ENCODE measurements around the gene ABCF2.

Gene ABCF2

DNA sequence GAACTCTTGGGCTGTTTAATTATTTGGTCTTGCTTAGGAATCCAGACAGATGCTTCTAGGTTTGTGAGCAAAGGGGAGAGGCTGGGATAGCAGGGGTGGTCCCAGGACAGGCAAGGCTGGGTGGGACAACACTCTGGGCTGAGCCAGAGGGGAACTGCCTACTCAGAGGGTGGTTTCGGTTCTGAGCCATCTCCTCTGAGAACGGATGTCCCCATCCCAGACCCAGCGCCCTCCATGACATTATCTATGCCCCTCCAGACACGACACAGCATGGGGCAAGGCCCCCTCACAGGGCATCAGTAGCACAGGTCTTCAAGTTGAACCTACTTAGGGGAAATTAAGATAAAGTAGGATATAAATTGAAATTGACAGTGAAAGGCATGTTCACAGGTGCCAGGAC is 47.1 kb downstream of the ABCF2 start:
- H3K4me1 ChIP-seq (ENCODE audit: low read length), result no peaks in the 10 kb centered on the region
- no peaks in the 10 kb centered on the region for H3F3A ChIP-seq (ENCODE audit: insufficient read depth, low read length)
- no peaks in the 10 kb centered on the region for H3K36me3 ChIP-seq (replicated peaks; ENCODE audit: insufficient read depth, low read length)
- no peaks in the 10 kb centered on the region for H3K9me2 ChIP-seq (replicated peaks; ENCODE audit: insufficient read depth, low read length)
- no peak overlapping the region for H2AFZ ChIP-seq (ENCODE audit: low read length)
- peaks cover 86% of the 10 kb centered on the region for H3K27me3 ChIP-seq (replicated peaks; ENCODE audit: insufficient read depth, low read length)
- H3K9ac ChIP-seq (ENCODE audit: low read length), result no peak overlapping the region
- H3K4me3 ChIP-seq (ENCODE audit: low read length), result no peak overlapping the region
- H3K4me2 ChIP-seq (ENCODE audit: low read depth, low read length), result no peak overlapping the region
- DNase-seq, result no peak
- no peaks in the 10 kb centered on the region for H4K20me1 ChIP-seq (ENCODE audit: insufficient read depth, low read length)
- H3K9me3 ChIP-seq (replicated peaks; ENCODE audit: insufficient read depth, low read length), result no peaks in the 10 kb centered on the region
- TF ChIP-seq, protein P1, sequence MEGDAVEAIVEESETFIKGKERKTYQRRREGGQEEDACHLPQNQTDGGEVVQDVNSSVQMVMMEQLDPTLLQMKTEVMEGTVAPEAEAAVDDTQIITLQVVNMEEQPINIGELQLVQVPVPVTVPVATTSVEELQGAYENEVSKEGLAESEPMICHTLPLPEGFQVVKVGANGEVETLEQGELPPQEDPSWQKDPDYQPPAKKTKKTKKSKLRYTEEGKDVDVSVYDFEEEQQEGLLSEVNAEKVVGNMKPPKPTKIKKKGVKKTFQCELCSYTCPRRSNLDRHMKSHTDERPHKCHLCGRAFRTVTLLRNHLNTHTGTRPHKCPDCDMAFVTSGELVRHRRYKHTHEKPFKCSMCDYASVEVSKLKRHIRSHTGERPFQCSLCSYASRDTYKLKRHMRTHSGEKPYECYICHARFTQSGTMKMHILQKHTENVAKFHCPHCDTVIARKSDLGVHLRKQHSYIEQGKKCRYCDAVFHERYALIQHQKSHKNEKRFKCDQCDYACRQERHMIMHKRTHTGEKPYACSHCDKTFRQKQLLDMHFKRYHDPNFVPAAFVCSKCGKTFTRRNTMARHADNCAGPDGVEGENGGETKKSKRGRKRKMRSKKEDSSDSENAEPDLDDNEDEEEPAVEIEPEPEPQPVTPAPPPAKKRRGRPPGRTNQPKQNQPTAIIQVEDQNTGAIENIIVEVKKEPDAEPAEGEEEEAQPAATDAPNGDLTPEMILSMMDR (IDR thresholded peaks at IDR 0.05; ENCODE audit: low read length), result no peak
- TF ChIP-seq EZH2phosphoT487 (IDR thresholded peaks at IDR 0.05; ENCODE audit: low read length), result no peak
- TF ChIP-seq EZH2 (optimal IDR thresholded peaks at IDR 0.05; ENCODE audit: low read depth, low read length), result no peak
- H3K79me2 ChIP-seq (ENCODE audit: low read length), result no peaks in the 10 kb centered on the region
- no peak overlapping the region for H3K27ac ChIP-seq (ENCODE audit: low read length)

DNA sequence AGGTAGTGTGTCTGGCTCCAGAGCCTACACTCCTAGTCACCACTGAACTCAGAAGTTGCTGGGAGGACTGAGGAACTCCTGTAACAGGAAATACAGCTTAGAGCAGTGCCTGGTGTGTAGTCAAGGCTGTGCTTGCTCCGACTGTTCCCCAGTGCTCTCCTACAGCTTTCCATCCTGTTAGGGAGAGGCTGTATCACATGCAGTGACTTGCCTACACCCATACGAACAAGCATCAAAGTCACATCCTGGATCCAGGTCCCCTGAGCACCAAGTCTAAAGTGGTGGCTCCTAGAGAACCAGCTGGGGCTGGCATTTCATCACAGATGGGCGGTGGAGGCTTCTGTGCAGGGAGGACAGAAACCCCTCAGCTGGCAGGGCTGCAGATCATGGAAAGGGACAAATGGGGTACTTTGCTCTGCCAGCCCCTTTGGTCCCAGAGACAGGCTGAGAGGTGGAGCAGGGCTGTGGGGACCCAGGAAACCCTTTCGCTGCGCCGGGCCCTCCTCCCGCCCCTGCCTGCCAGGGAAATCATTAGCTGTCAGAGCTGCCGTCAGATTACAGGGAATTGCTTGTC is 47.6 kb downstream of the ABCF2 start:
- Histone ChIP-seq H2AFZ (ENCODE audit: low read length) (no peak overlapping the region), H3K79me2 (ENCODE audit: low read length) (no peaks in the 10 kb centered on the region), H4K20me1 (ENCODE audit: insufficient read depth, low read length) (no peaks in the 10 kb centered on the region), H3K9ac (ENCODE audit: low read length) (no peak overlapping the region), H3K27ac (ENCODE audit: low read length) (no peak overlapping the region), H3K4me2 (ENCODE audit: low read depth, low read length) (no peak overlapping the region), H3K9me3 (replicated peaks; ENCODE audit: insufficient read depth, low read length) (no peaks in the 10 kb centered on the region), H3F3A (ENCODE audit: insufficient read depth, low read length) (no peaks in the 10 kb centered on the region), H3K4me1 (ENCODE audit: low read length) (no peaks in the 10 kb centered on the region), H3K9me2 (replicated peaks; ENCODE audit: insufficient read depth, low read length) (no peaks in the 10 kb centered on the region), H3K36me3 (replicated peaks; ENCODE audit: insufficient read depth, low read length) (no peaks in the 10 kb centered on the region), H3K27me3 (replicated peaks; ENCODE audit: insufficient read depth, low read length) (peaks cover 91% of the 10 kb centered on the region), H3K4me3 (ENCODE audit: low read length) (no peak overlapping the region)
- DNase-seq, result no peak
- TF ChIP-seq EZH2 (optimal IDR thresholded peaks at IDR 0.05; ENCODE audit: low read depth, low read length), result no peak
- TF ChIP-seq, protein P1 (IDR thresholded peaks at IDR 0.05; ENCODE audit: low read length), result no peak
- TF ChIP-seq EZH2phosphoT487 (IDR thresholded peaks at IDR 0.05; ENCODE audit: low read length), result no peak

DNA sequence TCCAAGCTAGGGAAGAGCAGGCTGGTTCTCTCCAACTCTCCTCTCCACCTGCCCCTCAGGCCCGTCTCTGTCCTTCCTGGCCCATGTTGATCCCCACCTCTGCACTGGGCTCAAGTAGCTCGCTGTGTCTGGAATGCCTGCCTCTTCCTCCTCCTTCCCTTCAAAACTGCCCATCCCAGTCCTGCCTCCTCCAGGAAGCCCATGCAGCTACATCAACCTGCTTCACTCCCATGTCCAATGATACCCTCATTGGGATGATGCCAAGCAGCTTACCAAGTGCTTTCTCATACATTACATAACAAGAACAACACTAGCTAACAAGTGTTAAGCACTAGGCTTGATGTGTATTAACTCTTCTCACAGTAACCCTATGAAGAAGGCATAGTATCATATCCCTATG is 48.2 kb downstream of the ABCF2 start:
- Histone ChIP-seq H4K20me1 (ENCODE audit: insufficient read depth, low read length) (no peaks in the 10 kb centered on the region), H3F3A (ENCODE audit: insufficient read depth, low read length) (no peaks in the 10 kb centered on the region), H3K9ac (ENCODE audit: low read length) (no peak overlapping the region), H3K4me2 (ENCODE audit: low read depth, low read length) (no peak overlapping the region), H3K4me1 (ENCODE audit: low read length) (no peaks in the 10 kb centered on the region), H3K4me3 (ENCODE audit: low read length) (no peak overlapping the region), H3K9me2 (replicated peaks; ENCODE audit: insufficient read depth, low read length) (no peaks in the 10 kb centered on the region), H3K9me3 (replicated peaks; ENCODE audit: insufficient read depth, low read length) (no peaks in the 10 kb centered on the region), H3K27ac (ENCODE audit: low read length) (no peak overlapping the region), H2AFZ (ENCODE audit: low read length) (no peak overlapping the region), H3K79me2 (ENCODE audit: low read length) (no peaks in the 10 kb centered on the region), H3K27me3 (replicated peaks; ENCODE audit: insufficient read depth, low read length) (peaks cover 90% of the 10 kb centered on the region), H3K36me3 (replicated peaks; ENCODE audit: insufficient read depth, low read length) (no peaks in the 10 kb centered on the region)
- TF ChIP-seq EZH2 (optimal IDR thresholded peaks at IDR 0.05; ENCODE audit: low read depth, low read length) (no peak), EZH2phosphoT487 (IDR thresholded peaks at IDR 0.05; ENCODE audit: low read length) (no peak)
- TF ChIP-seq, protein P1 (IDR thresholded peaks at IDR 0.05; ENCODE audit: low read length), result no peak
- no peak for DNase-seq
